CD14-positive monocyte (primary cell): ENCODE data around the gene ELFN1. TPM values are rescaled to one million over a fixed set of nuclear protein-coding genes. Genes with fewer than 3 reads are reported as not detected.

Source experiments
- DNase-seq, 3 donors: peaks; one replicate each; pipeline ENCODE4 v3.0.0-alpha.2; 2011 to 2022
- H2AFZ ChIP-seq: 2 replicates; pipeline ENCODE4 v1.6.0; 2012; ENCODE audit warnings: mild to moderate bottlenecking, low read depth, low read length, inconsistent platforms; ENCODE audit not compliant: insufficient read depth, poor library complexity, severe bottlenecking
- H3K27ac ChIP-seq, 2 donors: 1 replicate in 1 of 2; 2 replicates in 1 of 2; pipeline ENCODE4 v1.5.1; 2012 to 2013; ENCODE audit warnings: low read length in 2 of 2, control low read depth in 1 of 2, inconsistent platforms in 1 of 2, low read depth in 1 of 2, mild to moderate bottlenecking in 1 of 2
- H3K27me3 ChIP-seq, 2 donors: one replicate each; pipeline versions ENCODE4 v1.6.0 to v1.6.1; 2011 to 2013; ENCODE audit warnings: low read length in 2 of 2; ENCODE audit not compliant: control insufficient read depth in 2 of 2, insufficient read depth in 2 of 2
- H3K36me3 ChIP-seq, 2 donors: replicated peaks in 1 of 2; 1 replicate in 1 of 2; 2 replicates in 1 of 2; pipeline versions ENCODE4 v1.5.1 to v1.6.1; 2012 to 2013; ENCODE audit warnings: low read length in 2 of 2, control low read depth in 1 of 2, inconsistent platforms in 1 of 2, mild to moderate bottlenecking in 1 of 2; ENCODE audit not compliant: insufficient read depth in 2 of 2, control insufficient read depth in 1 of 2
- H3K4me1 ChIP-seq, 2 donors: 1 replicate in 1 of 2; 2 replicates in 1 of 2; pipeline versions ENCODE4 v1.5.1 to v1.6.1; 2012 to 2013; ENCODE audit warnings: low read length in 2 of 2, control low read depth in 1 of 2, inconsistent platforms in 1 of 2, mild to moderate bottlenecking in 1 of 2, moderate library complexity in 1 of 2; ENCODE audit not compliant: insufficient read depth in 2 of 2, control insufficient read depth in 1 of 2
- H3K4me2 ChIP-seq: replicated peaks from 2 replicates; pipeline ENCODE3; 2012; ENCODE audit warnings: low read length, moderate library complexity, mild to moderate bottlenecking; ENCODE audit not compliant: poor library complexity, severe bottlenecking; ENCODE audit errors: extremely low read depth
- H3K4me3 ChIP-seq, 3 experiments: fragments of 200-600 bp in 1 of 3; sonication (generic) in 1 of 3; replicated peaks in 1 of 3; 1 replicate in 2 of 3; 2 replicates in 1 of 3; pipeline ENCODE4 v1.5.1; 2011 to 2013; ENCODE audit warnings: low read length in 3 of 3, mild to moderate bottlenecking in 3 of 3, control low read depth in 2 of 3, low read depth in 2 of 3, inconsistent platforms in 1 of 3, moderate library complexity in 1 of 3
- H3K79me2 ChIP-seq: 2 replicates; pipeline ENCODE4 v1.6.0; 2012; ENCODE audit warnings: mild to moderate bottlenecking, control low read depth, inconsistent platforms, low read length, moderate library complexity; ENCODE audit not compliant: insufficient read depth
- H3K9ac ChIP-seq: 2 replicates; pipeline ENCODE4 v1.6.0; 2017; ENCODE audit warnings: low read length, mild to moderate bottlenecking; ENCODE audit not compliant: insufficient read depth, poor library complexity, severe bottlenecking
- H3K9me3 ChIP-seq, 2 donors: replicated peaks in 1 of 2; 1 replicate in 1 of 2; 2 replicates in 1 of 2; pipeline versions ENCODE4 v1.5.1 to v1.6.1; 2012 to 2013; ENCODE audit warnings: low read length in 2 of 2, control low read depth in 1 of 2; ENCODE audit not compliant: control insufficient read depth in 1 of 2, insufficient read depth in 1 of 2
- H4K20me1 ChIP-seq: 2 replicates; pipeline ENCODE4 v1.6.0; 2012; ENCODE audit warnings: mild to moderate bottlenecking, low read length, control low read depth, moderate library complexity; ENCODE audit not compliant: insufficient read depth
- H3K27ac Mint-ChIP-seq, 7 donors: one replicate each; pipeline ENCODE4 v1.8.0; 2020; ENCODE audit warnings: mild to moderate bottlenecking in 7 of 7, mixed read lengths in 7 of 7, moderate library complexity in 6 of 7, inconsistent platforms in 2 of 7
- H3K27me3 Mint-ChIP-seq, 3 donors: one replicate each; pipeline ENCODE4 v1.8.0; 2021 to 2022; ENCODE audit warnings: low read depth in 3 of 3, mild to moderate bottlenecking in 3 of 3, mixed read lengths in 3 of 3, moderate library complexity in 3 of 3, inconsistent platforms in 1 of 3
- H3K36me3 Mint-ChIP-seq, 2 donors: one replicate each; pipeline ENCODE4 v1.8.0; 2020; ENCODE audit warnings: mixed read lengths in 2 of 2, inconsistent platforms in 1 of 2, mild to moderate bottlenecking in 1 of 2
- H3K4me1 Mint-ChIP-seq: one replicate; pipeline ENCODE4 v1.8.0; 2020; ENCODE audit warnings: mild to moderate bottlenecking, mixed read lengths
- H3K4me3 Mint-ChIP-seq, 2 donors: one replicate each; pipeline ENCODE4 v1.8.0; 2020; ENCODE audit warnings: mild to moderate bottlenecking in 2 of 2, mixed read lengths in 2 of 2, moderate library complexity in 1 of 2
- H3K9me3 Mint-ChIP-seq, 7 donors: one replicate each; pipeline ENCODE4 v1.8.0; 2020 to 2022; ENCODE audit warnings: mixed read lengths in 7 of 7, mild to moderate bottlenecking in 6 of 7, moderate library complexity in 6 of 7, inconsistent platforms in 2 of 7
- CTCF ChIP-seq: fragments of 200-600 bp; IDR thresholded peaks from one replicate; pipeline ENCODE4 v1.8.0; 2022; ENCODE audit warnings: antibody characterized with exemption, mild to moderate bottlenecking
- WGBS: methylation state at CpG from one replicate; pipeline ENCODE4 v1.1.5; 2013; ENCODE audit warnings: missing lambda C conversion rate; ENCODE audit not compliant: insufficient coverage; 5-methylcytosine and 5-hydroxymethylcytosine counted together
- intact Hi-C, 2 donors: fragments of 100-400 bp; cut with micrococcal nuclease; formaldehyde crosslinking; loops; one replicate each; pipeline versions ENCODE4 v1.15.0 to v1.15.1; 2023
- polyA plus RNA-seq, 3 donors: library from polyadenylated mRNA; depleted of rRNA in 1 of 3; unstranded in 2 of 3; stranded (reverse) in 1 of 3; fragments of 300-500 nt in 2 of 3; fragments of >200 nt in 1 of 3; fragmentation: Illumina TruSeq in 2 of 3; gene quantifications; 1 replicate in 2 of 3; 2 replicates in 1 of 3; pipeline ENCODE4 v1.2.3, GENCODE V29; 2012 to 2021

ELFN1 gene
- polyA plus RNA-seq, 3 donors = not detected

- H2AFZ ChIP-seq = no peak overlapping the region
- H3K27me3 ChIP-seq = no peaks in the 10 kb centered on the region
- H4K20me1 ChIP-seq = no peaks in the 10 kb centered on the region
- Mint-ChIP-seq H3K27me3 (peaks cover 7 to 8% (median 7%) of the 10 kb centered on the region in 3 donors), H3K9me3 (peaks cover 4 to 12% (median 7%) of the 10 kb centered on the region in 7 donors), H3K4me3 (no peak overlapping the region), H3K4me1 (no peaks in the 10 kb centered on the region), H3K27ac (no peak overlapping the region), H3K36me3 (no peaks in the 10 kb centered on the region)
- no peak overlapping the region for H3K4me2 ChIP-seq
- no peak for TF ChIP-seq CTCF
- intact Hi-C loops = no loop called here
- no peaks in the 10 kb centered on the region for H3K79me2 ChIP-seq
- no CpG with 5 or more reads among the region's 1 CpG for WGBS
- H3K9me3 ChIP-seq = no peaks in the 10 kb centered on the region
- H3K4me3 ChIP-seq = no peak overlapping the region
- no peak for DNase-seq
- H3K4me1 ChIP-seq = no peaks in the 10 kb centered on the region
- H3K36me3 ChIP-seq = no peaks in the 10 kb centered on the region
- no peak overlapping the region for H3K27ac ChIP-seq
- no peak overlapping the region for H3K9ac ChIP-seq
Observed at GRCh38 chr7:1626769-1627168, 43.3 kb upstream of the ELFN1 start.

- no peak for DNase-seq
- H3K4me3 Mint-ChIP-seq = no peak overlapping the region
- H3K4me2 ChIP-seq = no peak overlapping the region
- no peak overlapping the region for H2AFZ ChIP-seq
- no peak for TF ChIP-seq CTCF
- H3K4me1 ChIP-seq = no peaks in the 10 kb centered on the region
- no peaks in the 10 kb centered on the region for H3K27me3 ChIP-seq
- no peaks in the 10 kb centered on the region for H4K20me1 ChIP-seq
- no peak overlapping the region for H3K9ac ChIP-seq
- no peak overlapping the region for H3K27ac Mint-ChIP-seq
- H3K4me3 ChIP-seq = no peak overlapping the region
- peaks cover 11 to 13% (median 12%) of the 10 kb centered on the region in 3 donors for H3K27me3 Mint-ChIP-seq
- no peaks in the 10 kb centered on the region for H3K4me1 Mint-ChIP-seq
- intact Hi-C loops = no loop called here
- H3K9me3 ChIP-seq = peaks cover 12 to 16% of the 10 kb centered on the region in 2 donors
- H3K36me3 Mint-ChIP-seq = no peaks in the 10 kb centered on the region
- H3K79me2 ChIP-seq = no peaks in the 10 kb centered on the region
- H3K27ac ChIP-seq = no peak overlapping the region
- peaks cover 14 to 27% (median 21%) of the 10 kb centered on the region in 7 donors for H3K9me3 Mint-ChIP-seq
- no peaks in the 10 kb centered on the region for H3K36me3 ChIP-seq
- 95% methylated on average over 3 of the region's 3 CpGs for WGBS
Observed at GRCh38 chr7:1630700-1631336, 39.3 kb upstream of the ELFN1 start.
